HCT116 (cell line): ENCODE data around the gene FOXP1.

Experiments
- ATF3 ChIP-seq: IDR thresholded peaks from 2 replicates; pipeline ENCODE4 v1.6.1; 2012
- CTCF ChIP-seq, 3 experiments: fragments of 200-600 bp in 1 of 3; sonication (generic) in 1 of 3; IDR thresholded peaks in 2 of 3; conservative IDR thresholded peaks in 1 of 3; 2 replicates each; pipeline ENCODE4 v1.5.1; 2012 to 2017; ENCODE audit warnings: low read depth in 2 of 3, low read length in 2 of 3, antibody characterized with exemption in 1 of 3, borderline replicate concordance in 1 of 3, control low read depth in 1 of 3, mild to moderate bottlenecking in 1 of 3, mixed read lengths in 1 of 3, mixed run types in 1 of 3, moderate library complexity in 1 of 3; ENCODE audit not compliant: insufficient read depth in 1 of 3
- POLR2AphosphoS5 ChIP-seq: IDR thresholded peaks from 2 replicates; pipeline ENCODE4 v1.6.1; 2011; ENCODE audit warnings: mild to moderate bottlenecking, low read depth, low read length, moderate library complexity
- YY1 ChIP-seq: IDR thresholded peaks from 2 replicates; pipeline ENCODE4 v1.6.1; 2011; ENCODE audit warnings: low read length, low read depth, moderate library complexity, mild to moderate bottlenecking; ENCODE audit not compliant: insufficient replicate concordance; ENCODE audit errors: extremely low read depth
- ZFX ChIP-seq: fragments of 450-650 bp; IDR thresholded peaks from 2 replicates; pipeline ENCODE4 v1.6.1; 2017
- TF ChIP-seq, protein P1 (sequence below): IDR thresholded peaks from 2 replicates; pipeline ENCODE4 v1.6.1; 2012; ENCODE audit warnings: low read depth
- TF ChIP-seq, protein P2 (sequence below): IDR thresholded peaks from 2 replicates; pipeline ENCODE4 v1.6.1; 2012

- TF ChIP-seq POLR2AphosphoS5: no peak
- no peak for TF ChIP-seq CTCF (IDR thresholded peaks at IDR 0.05 in 2 of 3, conservative IDR thresholded peaks at IDR 0.05 in 1 of 3; ENCODE audit: borderline replicate concordance in 1 of 3, insufficient read depth in 1 of 3, low read depth in 2 of 3, low read length in 2 of 3)
- TF ChIP-seq, protein P1, sequence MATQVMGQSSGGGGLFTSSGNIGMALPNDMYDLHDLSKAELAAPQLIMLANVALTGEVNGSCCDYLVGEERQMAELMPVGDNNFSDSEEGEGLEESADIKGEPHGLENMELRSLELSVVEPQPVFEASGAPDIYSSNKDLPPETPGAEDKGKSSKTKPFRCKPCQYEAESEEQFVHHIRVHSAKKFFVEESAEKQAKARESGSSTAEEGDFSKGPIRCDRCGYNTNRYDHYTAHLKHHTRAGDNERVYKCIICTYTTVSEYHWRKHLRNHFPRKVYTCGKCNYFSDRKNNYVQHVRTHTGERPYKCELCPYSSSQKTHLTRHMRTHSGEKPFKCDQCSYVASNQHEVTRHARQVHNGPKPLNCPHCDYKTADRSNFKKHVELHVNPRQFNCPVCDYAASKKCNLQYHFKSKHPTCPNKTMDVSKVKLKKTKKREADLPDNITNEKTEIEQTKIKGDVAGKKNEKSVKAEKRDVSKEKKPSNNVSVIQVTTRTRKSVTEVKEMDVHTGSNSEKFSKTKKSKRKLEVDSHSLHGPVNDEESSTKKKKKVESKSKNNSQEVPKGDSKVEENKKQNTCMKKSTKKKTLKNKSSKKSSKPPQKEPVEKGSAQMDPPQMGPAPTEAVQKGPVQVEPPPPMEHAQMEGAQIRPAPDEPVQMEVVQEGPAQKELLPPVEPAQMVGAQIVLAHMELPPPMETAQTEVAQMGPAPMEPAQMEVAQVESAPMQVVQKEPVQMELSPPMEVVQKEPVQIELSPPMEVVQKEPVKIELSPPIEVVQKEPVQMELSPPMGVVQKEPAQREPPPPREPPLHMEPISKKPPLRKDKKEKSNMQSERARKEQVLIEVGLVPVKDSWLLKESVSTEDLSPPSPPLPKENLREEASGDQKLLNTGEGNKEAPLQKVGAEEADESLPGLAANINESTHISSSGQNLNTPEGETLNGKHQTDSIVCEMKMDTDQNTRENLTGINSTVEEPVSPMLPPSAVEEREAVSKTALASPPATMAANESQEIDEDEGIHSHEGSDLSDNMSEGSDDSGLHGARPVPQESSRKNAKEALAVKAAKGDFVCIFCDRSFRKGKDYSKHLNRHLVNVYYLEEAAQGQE: no peak
- TF ChIP-seq ATF3: no peak
- TF ChIP-seq YY1: no peak
- TF ChIP-seq ZFX: no peak
- TF ChIP-seq, protein P2, sequence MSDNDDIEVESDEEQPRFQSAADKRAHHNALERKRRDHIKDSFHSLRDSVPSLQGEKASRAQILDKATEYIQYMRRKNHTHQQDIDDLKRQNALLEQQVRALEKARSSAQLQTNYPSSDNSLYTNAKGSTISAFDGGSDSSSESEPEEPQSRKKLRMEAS: no peak
These were observed 191.3 kb downstream of the FOXP1 start for GRCh38 chr3:71392251-71392650.
